Endothelial cell of umbilical vein (primary cell): ENCODE measurements around the gene SDC3. TPM values are rescaled to one million over a fixed set of nuclear protein-coding genes. Genes with fewer than 3 reads are reported as not detected.

Experiments used
- BruUV-seq: library from RNA; stranded (reverse); fragments of 400-500 nt; replicated peaks from 2 replicates; lab custom pipeline; 2021; lab: Mats Ljungman, UMichigan
- CTCF ChIA-PET: fragments of 300-600, 350-600 bp; sonication (Branson Sonifier 250); formaldehyde crosslinking; loops from one replicate; lab custom pipeline; 2021; ENCODE audit warnings: antibody characterized with exemption, inconsistent platforms; lab: Charles Lee
- POLR2A ChIA-PET: fragments of 300-600, 350-600 bp; sonication (Branson Sonifier 250); formaldehyde crosslinking; loops from one replicate; lab custom pipeline; 2021; ENCODE audit warnings: antibody characterized with exemption, inconsistent platforms; lab: Charles Lee
- DNase-seq: peaks from one replicate; pipeline ENCODE4 v3.0.0-alpha.2; 2011; ENCODE audit warnings: low read depth, low spot score
- FAIRE-seq: peaks from 2 replicates; lab custom pipeline; 2011; peaks lifted over from hg19 to GRCh38; lab: Jason Lieb, UNC
- H2AFZ ChIP-seq: 2 replicates; pipeline ENCODE4 v1.6.0; 2012; ENCODE audit warnings: low read depth, low read length, control low read depth, inconsistent platforms
- H3K27ac ChIP-seq: 2 replicates; pipeline ENCODE4 v1.5.1; 2011; ENCODE audit warnings: low read depth, mild to moderate bottlenecking, control low read depth, low read length, moderate library complexity; ENCODE audit not compliant: insufficient read depth
- H3K27me3 ChIP-seq, 2 experiments: 2 replicates each; pipeline versions ENCODE4 v1.6.0 to v1.6.1; 2011; ENCODE audit warnings: low read length in 2 of 2, mixed read lengths in 1 of 2; ENCODE audit not compliant: control insufficient read depth in 2 of 2, insufficient read depth in 2 of 2
- H3K36me3 ChIP-seq, 2 experiments: 2 replicates in 1 of 2; 3 replicates in 1 of 2; pipeline ENCODE4 v1.5.1; 2011; ENCODE audit warnings: low read length in 2 of 2, mild to moderate bottlenecking in 1 of 2, moderate library complexity in 1 of 2; ENCODE audit not compliant: control insufficient read depth in 2 of 2, insufficient read depth in 2 of 2; ENCODE audit errors: extremely low read depth in 1 of 2
- H3K4me1 ChIP-seq: 3 replicates; pipeline ENCODE4 v1.5.1; 2011; ENCODE audit warnings: mild to moderate bottlenecking, low read length; ENCODE audit not compliant: control insufficient read depth, insufficient read depth; ENCODE audit errors: extremely low read depth
- H3K4me2 ChIP-seq: 2 replicates; pipeline ENCODE4 v1.6.1; 2011; ENCODE audit warnings: low read length, control low read depth, mixed read lengths; ENCODE audit not compliant: insufficient read depth
- H3K4me3 ChIP-seq, 3 experiments: fragments of 200-600 bp in 1 of 3; sonication (generic), shearing (Covaris generic) in 1 of 3; replicated peaks in 1 of 3; 2 replicates each; pipeline ENCODE4 v1.5.1; 2011 to 2016; ENCODE audit warnings: control low read depth in 3 of 3, low read length in 3 of 3, mild to moderate bottlenecking in 2 of 3, inconsistent platforms in 1 of 3, low read depth in 1 of 3, moderate library complexity in 1 of 3; ENCODE audit not compliant: insufficient read depth in 1 of 3
- H3K79me2 ChIP-seq: 2 replicates; pipeline ENCODE4 v1.6.0; 2012; ENCODE audit warnings: low read length, inconsistent platforms; ENCODE audit not compliant: control insufficient read depth, insufficient read depth
- H3K9ac ChIP-seq: replicated peaks from 2 replicates; pipeline ENCODE3; 2011; ENCODE audit warnings: low read length, control low read depth; ENCODE audit not compliant: insufficient read depth; ENCODE audit errors: extremely low read depth
- H3K9me1 ChIP-seq: replicated peaks from 3 replicates; pipeline ENCODE4 v1.6.0; 2011; ENCODE audit warnings: mild to moderate bottlenecking, low read length; ENCODE audit not compliant: control insufficient read depth, insufficient read depth; ENCODE audit errors: extremely low read depth
- H3K9me3 ChIP-seq: replicated peaks from 2 replicates; pipeline ENCODE4 v1.5.1; 2012; ENCODE audit warnings: low read length, inconsistent platforms; ENCODE audit not compliant: control insufficient read depth, insufficient read depth
- H4K20me1 ChIP-seq: replicated peaks from 2 replicates; pipeline ENCODE3; 2011; ENCODE audit warnings: mild to moderate bottlenecking, low read length; ENCODE audit not compliant: control insufficient read depth, insufficient read depth; ENCODE audit errors: extremely low read depth
- CTCF ChIP-seq, 2 donors: IDR thresholded peaks; 1 replicate in 1 of 2; 2 replicates in 1 of 2; pipeline ENCODE4 v1.5.1; 2011; ENCODE audit warnings: low read length in 2 of 2, mild to moderate bottlenecking in 2 of 2, moderate library complexity in 2 of 2, control low read depth in 1 of 2, inconsistent platforms in 1 of 2, low read depth in 1 of 2; ENCODE audit not compliant: insufficient read depth in 1 of 2; ENCODE audit errors: extremely low read depth in 1 of 2
- EZH2 ChIP-seq: IDR thresholded peaks from 2 replicates; pipeline ENCODE4 v1.6.1; 2012; ENCODE audit warnings: borderline replicate concordance, low read depth, mild to moderate bottlenecking, moderate library complexity, low read length, inconsistent platforms; ENCODE audit not compliant: severe bottlenecking
- FOS ChIP-seq: IDR thresholded peaks from 2 replicates; pipeline ENCODE4 v1.6.1; 2011; ENCODE audit warnings: mild to moderate bottlenecking, low read length, moderate library complexity, borderline replicate concordance; ENCODE audit not compliant: insufficient read depth
- GATA2 ChIP-seq: IDR thresholded peaks from 2 replicates; pipeline ENCODE4 v1.7.0; 2011; ENCODE audit warnings: low read depth, mild to moderate bottlenecking, moderate library complexity, mixed read lengths, low read length; ENCODE audit not compliant: insufficient read length, insufficient read depth
- JUN ChIP-seq: IDR thresholded peaks from 2 replicates; pipeline ENCODE4 v1.6.1; 2011; ENCODE audit warnings: borderline replicate concordance, low read depth; ENCODE audit not compliant: insufficient read length, insufficient read depth
- MYC ChIP-seq: IDR thresholded peaks from one replicate; pipeline ENCODE4 v1.6.1; 2011; ENCODE audit warnings: mild to moderate bottlenecking, low read depth, low read length
- POLR2A ChIP-seq: IDR thresholded peaks from 2 replicates; pipeline ENCODE4 v1.6.1; 2012; ENCODE audit warnings: low read depth, mild to moderate bottlenecking, control low read depth, low read length
- POLR2AphosphoS5 ChIP-seq: IDR thresholded peaks from 2 replicates; pipeline ENCODE4 v1.6.1; 2012; ENCODE audit warnings: low read depth, mild to moderate bottlenecking, control low read depth, low read length, moderate library complexity; ENCODE audit not compliant: insufficient read depth
- dilution Hi-C: fragments of 300-500 bp; cut with MboI; formaldehyde crosslinking; loops from one replicate; pipeline ENCODE4 v1.15.0; 2019; ENCODE audit warnings: low sequenced_read_pairs; ENCODE audit not compliant: extremely low pct_ligation_motif_present
- intact Hi-C: fragments of 100-400 bp; cut with micrococcal nuclease; formaldehyde crosslinking; loops from one replicate; pipeline ENCODE4 v1.10.0; 2022
- polyA plus RNA-seq, 4 experiments: library from polyadenylated mRNA; depleted of rRNA in 3 of 4; stranded (reverse) in 3 of 4; unstranded in 1 of 4; fragments of >200 nt; gene quantifications; 2 replicates each; pipeline versions ENCODE4 v1.2.1 to v1.2.3, GENCODE V29; 2011 to 2012; ENCODE audit warnings: missing spikeins in 1 of 4
- total RNA-seq: library from RNA; stranded (reverse); gene quantifications from 2 replicates; pipeline ENCODE4 v1.2.3, GENCODE V29; 2021

SDC3 gene
- total and polyA plus RNA-seq, 2 donors (not counting 3 experiments of a cell fraction or from before 2014, with no cell fraction given), result 7.1 to 25.9 TPM

GRCh38 chr1:30879940-30880677 lies 28.4 kb downstream of the SDC3 start:
- POLR2A ChIA-PET, result no interaction called here
- no peaks in the 10 kb centered on the region for H3K79me2 ChIP-seq
- no peak overlapping the region for H2AFZ ChIP-seq
- no peak overlapping the region for H3K4me2 ChIP-seq
- TF ChIP-seq EZH2 (no peak), GATA2 (no peak), FOS (no peak), POLR2A (no peak), MYC (no peak), POLR2AphosphoS5 (no peak), JUN (no peak), CTCF (IDR thresholded peaks at IDR 0.05; ENCODE audit: extremely low read depth in 1 of 2, insufficient read depth in 1 of 2, low read depth in 1 of 2, low read length in 2 of 2) (no peak)
- FAIRE-seq, result no peak
- no peak overlapping the region for H3K27ac ChIP-seq
- no peaks in the 10 kb centered on the region for H3K9me3 ChIP-seq
- H4K20me1 ChIP-seq, result no peaks in the 10 kb centered on the region
- no peak overlapping the region for H3K9ac ChIP-seq
- intact Hi-C loops, result no loop called here
- dilution Hi-C loops, result no loop called here
- H3K4me3 ChIP-seq, result no peak overlapping the region
- H3K27me3 ChIP-seq, result no peaks in the 10 kb centered on the region
- H3K36me3 ChIP-seq, result no peaks in the 10 kb centered on the region
- CTCF ChIA-PET, result interaction anchor here (0.9 to 1.0 kb wide), 2 partner anchors 12 to 13 kb away, joined by 3 read pairs; no protein-coding TSS in a partner anchor
- no peak for DNase-seq
- H3K9me1 ChIP-seq, result no peaks in the 10 kb centered on the region
- H3K4me1 ChIP-seq, result peaks cover 3% of the 10 kb centered on the region
- no TSS peak for BruUV-seq
